Thymus (tissue), 11 donors: ENCODE measurements around the gene SH3TC1. TPM values are rescaled to one million over a fixed set of nuclear protein-coding genes. Genes with fewer than 3 reads are reported as not detected.
A peak's percentile ranks its signal among the peaks of the same experiment; 100 is the strongest.

Experiments used
- DNase-seq, 9 donors: peaks; one replicate each; pipeline ENCODE4 v3.0.0-alpha.2; 2013; ENCODE audit warnings: low spot score in 9 of 9, low read depth in 6 of 9, missing footprints in 1 of 9
- H3K27ac ChIP-seq, 2 donors: one replicate each; pipeline ENCODE4 v1.5.1; 2013; ENCODE audit warnings: control low read depth in 1 of 2, low read depth in 1 of 2, low read length in 1 of 2, mild to moderate bottlenecking in 1 of 2, moderate library complexity in 1 of 2
- H3K27me3 ChIP-seq, 2 donors: one replicate each; pipeline ENCODE4 v1.5.1; 2013; ENCODE audit warnings: low read length in 1 of 2; ENCODE audit not compliant: control insufficient read depth in 2 of 2, insufficient read depth in 1 of 2
- H3K36me3 ChIP-seq, 2 donors: one replicate each; pipeline ENCODE4 v1.5.1; 2013; ENCODE audit warnings: low read length in 1 of 2, mild to moderate bottlenecking in 1 of 2, moderate library complexity in 1 of 2; ENCODE audit not compliant: control insufficient read depth in 2 of 2, insufficient read depth in 2 of 2
- H3K4me1 ChIP-seq, 2 donors: one replicate each; pipeline ENCODE4 v1.5.1; 2013; ENCODE audit warnings: low read length in 2 of 2; ENCODE audit not compliant: control insufficient read depth in 2 of 2, insufficient read depth in 2 of 2
- H3K4me3 ChIP-seq, 2 donors: one replicate each; pipeline ENCODE4 v1.5.1; 2013; ENCODE audit warnings: low read length in 2 of 2, control low read depth in 1 of 2, mild to moderate bottlenecking in 1 of 2
- H3K9me3 ChIP-seq, 2 donors: one replicate each; pipeline ENCODE4 v1.5.1; 2013; ENCODE audit warnings: low read length in 1 of 2, mild to moderate bottlenecking in 1 of 2; ENCODE audit not compliant: control insufficient read depth in 2 of 2, insufficient read depth in 1 of 2
- WGBS: extraction: QIAGEN DNeasy Blood & Tissue Kit; methylation state at CpG from one replicate; pipeline ENCODE4 v1.1.7; 2013; 5-methylcytosine and 5-hydroxymethylcytosine counted together
- polyA plus RNA-seq: library from polyadenylated mRNA; stranded (reverse); fragments of 200-250 nt; gene quantifications from one replicate; pipeline ENCODE4 v1.2.3, GENCODE V29; 2013
- total RNA-seq: library from RNA; stranded (reverse); fragments of 120-200 nt; gene quantifications from one replicate; pipeline ENCODE4 v1.2.4, GENCODE V29; 2013
- donor health status: healthy.

The SH3TC1 gene
- total and polyA plus RNA-seq, 2 donors, result 114 to 146 TPM

DNA sequence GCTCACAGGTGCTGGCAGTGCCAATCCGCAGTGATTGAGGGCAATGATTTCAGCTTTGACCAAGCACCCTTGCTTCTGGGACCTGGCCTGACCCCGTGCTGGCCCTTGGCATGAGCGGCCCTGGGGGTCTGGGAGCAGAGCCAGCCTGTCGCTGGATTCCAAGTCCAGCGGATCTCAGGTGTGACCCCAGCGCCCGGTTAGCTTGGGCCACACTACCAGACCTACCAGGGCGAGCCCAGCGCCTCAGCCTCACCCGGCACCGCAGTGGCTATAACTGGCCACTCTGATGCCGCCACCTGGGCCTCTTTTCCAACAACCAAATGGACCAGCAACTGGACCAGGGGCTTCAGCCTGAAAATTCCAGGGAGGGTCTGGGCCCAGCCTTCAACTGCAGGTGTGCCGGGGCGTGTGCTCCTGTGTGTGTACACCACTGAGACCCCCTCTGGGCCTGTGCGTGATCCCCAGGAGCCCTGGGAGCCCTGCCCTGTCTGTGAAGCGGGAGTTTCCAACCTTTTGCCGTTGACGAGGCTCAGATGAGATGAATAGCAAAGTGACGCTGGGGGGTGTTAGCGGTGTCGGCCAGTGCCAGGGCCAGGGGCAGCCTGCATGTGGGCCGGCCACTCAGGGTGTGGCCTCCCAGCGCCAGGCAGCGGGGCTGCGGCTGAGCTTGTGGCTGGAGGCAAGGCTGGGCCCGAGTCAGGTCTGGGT is 658 bp downstream of the SH3TC1 start:
- DNase-seq, result peak in 1 of 9 donors; percentile 49
- peaks cover 41 to 100% of the 10 kb centered on the region in 2 donors for H3K4me1 ChIP-seq
- WGBS, result 9% methylated on average over 26 of the region's 26 CpGs
- H3K9me3 ChIP-seq, result peaks cover 0 to 3% of the 10 kb centered on the region in 2 donors
- peaks cover 9 to 16% of the 10 kb centered on the region in 2 donors for H3K36me3 ChIP-seq
- peaks cover 0 to 25% of the 10 kb centered on the region in 2 donors for H3K27me3 ChIP-seq
- H3K4me3 ChIP-seq, result peak overlapping the region; percentile 76 to 82
- H3K27ac ChIP-seq, result peak overlapping the region; percentile 92

DNA sequence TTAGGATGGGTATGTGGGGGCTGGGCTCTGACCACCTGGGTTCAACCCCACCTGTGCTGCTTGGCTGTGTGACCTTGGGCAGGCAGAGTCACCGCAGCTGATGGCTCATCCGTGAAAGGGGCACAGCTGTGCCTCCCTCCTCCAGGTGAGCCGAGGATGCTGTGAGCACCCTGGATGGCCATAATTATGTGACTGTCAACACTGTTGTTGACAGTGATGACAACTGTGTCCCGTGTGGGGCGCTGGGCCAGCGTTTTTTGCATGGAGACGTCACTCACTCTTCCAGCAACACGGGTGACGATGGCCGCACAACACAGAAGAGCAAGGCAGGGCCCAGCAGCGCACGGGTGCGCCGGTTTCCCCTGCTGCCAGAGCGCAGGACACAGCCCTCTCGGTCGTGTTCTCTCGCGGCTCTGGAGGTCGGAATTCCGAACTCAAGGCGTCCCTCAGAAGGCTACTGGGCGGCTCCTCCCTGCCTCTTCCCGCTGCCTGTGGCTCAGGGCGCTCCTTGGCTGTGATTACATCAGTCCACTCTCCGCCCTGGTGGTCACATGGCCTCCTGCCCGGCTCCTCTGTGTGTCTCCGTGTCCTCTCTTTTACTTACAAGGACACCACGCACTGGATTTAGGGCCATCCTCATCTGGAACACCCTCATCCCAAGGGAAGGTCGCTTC is 1.3 kb downstream of the SH3TC1 start:
- peaks cover 14 to 22% of the 10 kb centered on the region in 2 donors for H3K36me3 ChIP-seq
- H3K27ac ChIP-seq, result peak overlapping the region; percentile 92
- H3K9me3 ChIP-seq, result peaks cover 0 to 3% of the 10 kb centered on the region in 2 donors
- WGBS, result 14% methylated on average over 30 of the region's 30 CpGs
- H3K4me1 ChIP-seq, result peaks cover 47 to 100% of the 10 kb centered on the region in 2 donors
- H3K4me3 ChIP-seq, result peak overlapping the region; percentile 76 to 82
- H3K27me3 ChIP-seq, result peaks cover 0 to 25% of the 10 kb centered on the region in 2 donors
- peak in 3 of 9 donors; percentile 65 to 76 (median 66) for DNase-seq

DNA sequence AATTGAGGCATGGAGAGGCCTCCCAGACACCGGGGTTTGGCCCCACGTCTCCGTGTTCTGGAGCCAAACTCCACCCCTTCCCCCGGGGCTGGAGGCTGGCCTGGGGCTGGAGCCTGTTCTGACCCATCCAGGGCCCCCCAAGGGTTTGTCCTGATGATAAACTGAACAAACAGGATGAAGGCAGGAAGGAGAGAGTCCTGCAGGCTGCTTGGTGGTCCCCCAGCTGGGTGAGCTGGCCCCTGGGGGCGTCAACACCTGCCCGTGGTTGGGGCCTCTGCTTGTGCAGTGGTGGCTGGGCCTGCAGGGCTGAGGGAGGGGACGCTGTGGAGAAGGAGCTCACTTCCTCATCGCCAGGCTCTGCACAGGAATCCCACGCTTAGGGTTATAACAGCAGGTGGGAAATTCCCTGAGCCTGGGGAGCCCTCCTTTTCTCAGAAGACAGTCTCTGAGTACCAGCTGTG is 2.3 kb downstream of the SH3TC1 start:
- H3K9me3 ChIP-seq, result no peaks in the 10 kb centered on the region
- DNase-seq, result peak in 2 of 9 donors; percentile 63 to 77
- peak overlapping the region; percentile 84 to 92 for H3K27ac ChIP-seq
- peaks cover 46 to 100% of the 10 kb centered on the region in 2 donors for H3K4me1 ChIP-seq
- 1% methylated on average over 9 of the region's 9 CpGs for WGBS
- peaks cover 22 to 28% of the 10 kb centered on the region in 2 donors for H3K36me3 ChIP-seq
- H3K4me3 ChIP-seq, result peak overlapping the region; percentile 76 to 82
- H3K27me3 ChIP-seq, result peaks cover 0 to 25% of the 10 kb centered on the region in 2 donors

DNA sequence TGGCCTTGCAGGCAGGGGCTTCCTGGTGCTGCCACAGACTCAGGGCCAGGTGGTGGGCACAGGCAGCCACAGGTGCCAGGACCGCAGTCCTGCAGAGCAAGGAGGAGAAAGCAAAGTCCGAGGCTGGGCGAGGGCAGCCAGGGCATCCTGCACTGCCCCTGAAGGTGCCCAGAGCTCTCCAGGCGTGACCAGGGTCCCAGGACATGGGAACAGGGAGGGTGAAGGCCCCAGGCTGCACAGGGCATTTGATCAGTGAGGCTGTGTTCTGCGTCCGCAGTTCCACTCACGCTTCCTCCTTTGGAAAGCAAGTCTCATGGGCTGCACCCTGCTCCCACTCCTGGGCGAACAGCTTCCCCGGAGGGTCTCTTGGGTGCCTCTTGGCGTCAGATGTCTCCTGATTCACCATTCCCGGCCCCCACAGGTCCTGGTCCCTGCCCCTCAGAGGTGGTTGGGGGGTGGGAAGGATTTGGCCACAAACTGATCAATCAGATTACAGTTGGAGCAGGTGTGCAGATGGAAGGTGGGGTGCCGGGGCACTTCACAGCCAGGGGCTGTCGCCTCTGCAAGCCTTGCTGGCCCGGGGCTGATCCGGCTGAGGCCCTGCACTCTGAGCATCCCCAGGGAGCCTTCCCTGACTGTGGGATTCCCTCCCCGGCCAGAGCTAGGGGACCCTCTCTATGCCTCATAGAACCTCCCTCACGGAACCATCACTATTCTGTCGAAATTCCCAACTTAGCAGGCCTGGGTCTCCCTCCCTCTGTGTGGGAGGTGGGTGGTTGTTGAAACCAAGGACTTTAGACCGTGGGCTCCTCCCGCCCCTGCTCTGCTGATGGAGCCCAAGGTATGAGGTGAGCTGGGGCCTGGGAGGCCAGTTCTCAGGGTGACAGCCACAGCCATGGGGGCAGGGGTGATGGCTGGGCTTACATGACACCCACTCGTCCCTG is 3.3 kb downstream of the SH3TC1 start:
- WGBS, result 19% methylated on average over 21 of the region's 21 CpGs
- peaks cover 0 to 25% of the 10 kb centered on the region in 2 donors for H3K27me3 ChIP-seq
- peak in 1 of 9 donors; percentile 68 for DNase-seq
- H3K9me3 ChIP-seq, result no peaks in the 10 kb centered on the region
- peak overlapping the region; percentile 84 to 92 for H3K27ac ChIP-seq
- peaks cover 44 to 98% of the 10 kb centered on the region in 2 donors for H3K4me1 ChIP-seq
- peaks cover 32 to 36% of the 10 kb centered on the region in 2 donors for H3K36me3 ChIP-seq
- peak overlapping the region; percentile 76 to 82 for H3K4me3 ChIP-seq

DNA sequence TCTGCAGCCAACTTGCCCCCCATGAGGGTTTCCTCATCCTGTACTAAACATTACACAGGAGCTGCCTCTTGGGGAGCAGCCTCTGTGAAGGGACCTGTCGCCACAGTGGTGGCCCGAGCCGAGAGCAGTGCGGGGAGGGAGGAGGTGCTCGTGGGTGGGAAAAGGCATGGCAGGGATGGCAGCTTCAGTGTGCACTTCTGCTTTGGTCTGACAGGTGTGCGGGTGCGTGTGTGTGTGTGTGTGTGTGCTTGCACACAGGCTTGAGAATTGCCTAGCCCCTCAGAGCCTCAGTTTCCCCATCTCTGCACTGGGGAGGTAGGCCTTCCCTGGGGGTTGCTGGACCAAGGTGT is 3.9 kb downstream of the SH3TC1 start:
- Histone ChIP-seq H3K4me3 (peak overlapping the region; percentile 76 to 82), H3K36me3 (peaks cover 39 to 42% of the 10 kb centered on the region in 2 donors), H3K27me3 (peaks cover 0 to 25% of the 10 kb centered on the region in 2 donors), H3K9me3 (no peaks in the 10 kb centered on the region), H3K4me1 (peaks cover 42 to 95% of the 10 kb centered on the region in 2 donors), H3K27ac (peak overlapping the region; percentile 68 to 92)
- whole genome bisulfite sequencing, result 6% methylated on average over 7 of the region's 7 CpGs
- DNase-seq, result no peak

DNA sequence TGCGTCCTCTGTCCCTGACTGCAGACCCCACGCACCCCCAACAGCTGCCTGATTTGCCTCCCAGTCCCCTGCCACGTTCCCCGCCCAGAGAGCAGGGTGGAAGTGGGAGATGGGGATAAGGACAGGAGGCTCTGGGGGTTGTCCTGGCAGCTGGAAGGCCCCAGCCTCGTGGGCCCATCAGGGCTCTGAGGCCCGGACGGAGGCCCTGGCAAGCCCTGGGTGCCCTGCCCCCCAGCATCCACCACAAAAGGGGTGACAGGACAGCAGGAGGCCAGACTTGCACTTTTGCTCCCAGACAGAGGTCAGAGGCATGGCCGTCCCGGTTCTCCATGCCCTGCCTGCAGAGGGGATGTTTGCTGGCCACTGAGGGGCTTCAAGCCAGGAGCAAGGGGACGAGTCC is 4.7 kb downstream of the SH3TC1 start:
- DNase-seq, result no peak
- peaks cover 0 to 25% of the 10 kb centered on the region in 2 donors for H3K27me3 ChIP-seq
- peak overlapping the region; percentile 76 to 82 for H3K4me3 ChIP-seq
- H3K4me1 ChIP-seq, result peaks cover 38 to 92% of the 10 kb centered on the region in 2 donors
- no peaks in the 10 kb centered on the region for H3K9me3 ChIP-seq
- H3K36me3 ChIP-seq, result peaks cover 45 to 49% of the 10 kb centered on the region in 2 donors
- WGBS, result 77% methylated on average over 10 of the region's 10 CpGs
- peak overlapping the region in 1 of 2 donors; percentile 92 for H3K27ac ChIP-seq

DNA sequence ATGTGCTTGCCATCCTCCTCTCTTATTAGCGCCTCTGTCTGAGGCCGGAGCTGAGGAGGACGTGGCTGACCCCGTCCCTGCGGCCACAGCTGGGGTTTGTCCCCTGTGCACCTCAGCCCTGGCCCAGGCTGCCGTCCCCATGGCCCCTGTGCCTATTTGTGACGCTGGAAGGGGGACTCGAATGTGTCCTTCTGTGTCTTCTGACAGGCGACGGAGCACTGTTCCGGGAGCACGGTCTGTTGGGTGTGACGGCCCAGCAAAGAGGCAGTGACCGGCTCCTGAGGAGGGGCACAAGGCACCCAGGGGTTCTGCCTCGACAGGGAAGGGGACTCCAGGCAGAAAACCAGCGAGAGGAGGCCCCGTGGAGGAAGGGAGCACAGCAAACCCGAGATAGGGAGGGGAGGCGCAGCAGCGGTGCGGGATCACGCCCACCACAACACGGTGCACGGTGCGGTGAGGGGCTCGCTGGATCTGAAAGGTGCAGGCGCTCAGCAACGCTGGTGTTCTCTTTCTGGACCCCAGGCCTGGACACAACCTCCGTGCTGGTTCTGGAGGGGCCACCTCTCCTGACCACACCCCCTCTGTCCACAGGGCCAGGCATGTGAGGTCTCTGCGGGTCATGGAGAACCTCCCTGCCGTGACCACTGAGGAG is 5.6 kb downstream of the SH3TC1 start:
- Histone ChIP-seq H3K36me3 (peaks cover 54 to 57% of the 10 kb centered on the region in 2 donors), H3K4me1 (peaks cover 47 to 92% of the 10 kb centered on the region in 2 donors), H3K4me3 (peak overlapping the region in 1 of 2 donors; percentile 76), H3K27me3 (peaks cover 0 to 19% of the 10 kb centered on the region in 2 donors), H3K27ac (peak overlapping the region in 1 of 2 donors; percentile 11), H3K9me3 (no peaks in the 10 kb centered on the region)
- WGBS, result 93% methylated on average over 31 of the region's 31 CpGs
- DNase-seq, result no peak

DNA sequence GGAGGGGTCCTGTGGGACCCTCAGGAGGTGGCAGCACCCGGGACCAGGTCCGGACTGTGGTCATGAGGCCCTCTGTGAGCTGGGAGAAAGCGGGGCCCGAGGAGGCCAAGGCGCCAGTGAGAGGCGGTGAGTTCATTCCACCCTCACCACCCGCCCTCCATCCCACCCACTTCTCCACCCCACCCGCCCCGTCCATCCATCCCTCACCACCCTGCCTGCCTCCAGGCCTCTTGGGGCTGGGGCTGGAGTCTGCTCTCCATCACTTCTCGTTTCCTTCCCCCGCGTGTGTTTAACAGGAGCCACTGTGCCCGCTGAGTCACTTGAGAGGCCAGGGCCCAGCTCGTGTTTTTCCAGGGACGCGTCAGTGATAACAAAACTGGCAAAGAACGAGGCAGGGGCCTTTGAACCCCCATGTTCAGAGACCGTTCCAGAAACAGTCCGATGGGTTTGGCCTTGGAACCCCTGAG is 6.2 kb downstream of the SH3TC1 start:
- Histone ChIP-seq H3K4me1 (peaks cover 47 to 92% of the 10 kb centered on the region in 2 donors), H3K27ac (peak overlapping the region in 1 of 2 donors; percentile 14), H3K9me3 (no peaks in the 10 kb centered on the region), H3K36me3 (peaks cover 59 to 60% of the 10 kb centered on the region in 2 donors), H3K4me3 (no peak overlapping the region), H3K27me3 (peaks cover 0 to 14% of the 10 kb centered on the region in 2 donors)
- no peak for DNase-seq
- 87% methylated on average over 19 of the region's 19 CpGs for WGBS
